Endometrium (tissue), 2 donors: ENCODE measurements around the gene KRT78.
"Not testable (repeated sequence)": the region's sequence is repeated elsewhere in the genome, so short reads cannot be mapped to it uniquely, and the experiment has no call there.

Experiments used
- FAIRE-seq: peaks from 2 replicates; lab custom pipeline; 2012; peaks lifted over from hg19 to GRCh38; lab: Jason Lieb, UNC
- donor health status: control.
- donor health status: control.

The KRT78 gene

GRCh38 chr12:52871291-52872039 lies 22.7 kb upstream of the KRT78 start:
- FAIRE-seq, result no peak

- FAIRE-seq, result no peak
Measured at GRCh38 chr12:52870361-52871290, 21.8 kb upstream of the KRT78 start.

- FAIRE-seq, result no peak
Measured at GRCh38 chr12:52867642-52868041, 18.8 kb upstream of the KRT78 start.

GRCh38 chr12:52867152-52867551 lies 18.4 kb upstream of the KRT78 start:
- no peak for FAIRE-seq

- no peak for FAIRE-seq
Measured at GRCh38 chr12:52865090-52865944, 16.5 kb upstream of the KRT78 start.

- FAIRE-seq, result no peak
Measured at GRCh38 chr12:52862023-52862422, 13.2 kb upstream of the KRT78 start.

- FAIRE-seq, result no peak
Measured at GRCh38 chr12:52861511-52861910, 12.7 kb upstream of the KRT78 start.

- FAIRE-seq, result no peak
Measured at GRCh38 chr12:52860102-52860823, 11.5 kb upstream of the KRT78 start.

- no peak for FAIRE-seq
Measured at GRCh38 chr12:52857500-52857899, 8.7 kb upstream of the KRT78 start.

- FAIRE-seq, result no peak
Measured at GRCh38 chr12:52856787-52857186, 8.0 kb upstream of the KRT78 start.

GRCh38 chr12:52856077-52856476 lies 7.3 kb upstream of the KRT78 start:
- not testable (repeated sequence) for FAIRE-seq

GRCh38 chr12:52851787-52852186 lies 3.0 kb upstream of the KRT78 start:
- no peak for FAIRE-seq

GRCh38 chr12:52850681-52851080 lies 1.9 kb upstream of the KRT78 start:
- no peak for FAIRE-seq

GRCh38 chr12:52849511-52849910 lies 717 bp upstream of the KRT78 start:
- no peak for FAIRE-seq

- FAIRE-seq, result no peak
Measured at GRCh38 chr12:52847335-52848102, 1.3 kb downstream of the KRT78 start.

GRCh38 chr12:52846356-52846970 lies 2.3 kb downstream of the KRT78 start:
- FAIRE-seq, result no peak

GRCh38 chr12:52845946-52846345 lies 2.8 kb downstream of the KRT78 start:
- FAIRE-seq, result no peak

- no peak for FAIRE-seq
Measured at GRCh38 chr12:52844386-52844785, 4.4 kb downstream of the KRT78 start.

GRCh38 chr12:52839436-52840105 lies 9.2 kb downstream of the KRT78 start:
- no peak for FAIRE-seq
